GM18526 (cell line): Measurements from ENCODE around the gene DGKD.

Experiments
- POLR2A ChIP-seq: IDR thresholded peaks from 3 replicates; pipeline ENCODE4 v1.6.1; 2011; ENCODE audit not compliant: insufficient read length; ENCODE audit errors: extremely low read depth

The DGKD gene

DNA sequence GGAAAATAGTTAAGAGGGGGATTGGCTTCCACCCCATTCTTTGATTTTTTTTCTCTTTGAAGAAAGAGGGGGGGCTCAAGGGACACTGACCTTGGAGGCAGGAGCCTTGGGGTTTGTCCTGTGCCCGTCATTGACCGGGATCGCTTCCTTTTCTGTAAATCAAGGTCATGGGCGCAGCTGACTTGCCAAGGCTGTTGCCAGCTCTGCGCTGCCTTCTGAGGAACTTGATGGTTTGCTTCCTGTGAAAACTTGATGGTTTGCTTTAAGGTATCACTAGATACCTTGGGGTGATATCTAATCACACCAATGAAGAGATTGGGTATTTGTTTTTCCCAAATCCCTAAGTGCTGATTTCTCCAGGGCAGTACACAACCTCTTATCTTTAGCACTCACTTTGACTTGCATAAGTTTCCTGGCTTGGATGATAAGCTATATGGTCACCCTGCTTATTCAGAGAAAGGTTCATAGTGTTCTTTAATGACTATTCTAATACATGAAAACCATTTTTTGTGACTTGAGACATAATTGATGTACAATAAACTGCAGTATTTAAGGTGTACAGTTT lies 56.0 kb downstream of the DGKD start:
- no peak for TF ChIP-seq POLR2A

DNA sequence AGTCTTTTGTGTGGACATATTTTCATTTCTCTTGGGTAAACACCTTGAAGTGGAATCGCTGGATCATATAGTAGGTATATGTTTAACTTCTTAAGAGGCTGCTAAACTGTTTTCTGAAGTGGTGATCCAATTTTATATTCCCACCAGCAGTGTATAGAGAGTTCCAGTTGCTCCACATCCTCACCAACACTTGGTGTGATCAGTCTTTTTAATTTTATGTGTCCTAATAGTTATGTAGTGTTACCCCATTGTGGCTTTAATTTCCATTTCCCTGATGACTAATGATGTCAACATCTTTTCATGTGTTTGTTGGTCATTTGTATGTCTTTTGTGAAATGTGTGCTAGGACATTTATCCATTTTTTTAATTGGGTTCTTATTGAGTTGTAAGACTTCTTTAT lies 56.9 kb downstream of the DGKD start:
- TF ChIP-seq POLR2A = no peak

DNA sequence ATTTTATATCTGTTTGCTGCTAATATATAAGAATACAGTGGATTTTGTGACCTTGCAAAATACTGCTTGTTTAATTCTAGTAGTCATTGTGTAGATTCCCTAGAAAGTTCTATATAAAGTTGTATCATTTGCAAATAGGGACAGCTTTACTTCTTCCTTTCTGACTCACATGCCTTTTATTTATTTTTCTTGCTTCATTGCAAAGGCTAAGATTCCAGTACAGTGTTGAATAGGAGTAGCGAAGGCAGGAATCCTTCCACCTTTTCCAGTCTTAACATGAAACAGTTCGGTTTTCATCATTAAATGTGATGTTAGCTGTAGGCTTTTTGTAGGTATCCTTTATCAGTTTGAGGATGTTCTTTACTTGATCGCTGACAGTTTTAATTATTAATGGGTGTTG lies 58.1 kb downstream of the DGKD start:
- TF ChIP-seq POLR2A = no peak

DNA sequence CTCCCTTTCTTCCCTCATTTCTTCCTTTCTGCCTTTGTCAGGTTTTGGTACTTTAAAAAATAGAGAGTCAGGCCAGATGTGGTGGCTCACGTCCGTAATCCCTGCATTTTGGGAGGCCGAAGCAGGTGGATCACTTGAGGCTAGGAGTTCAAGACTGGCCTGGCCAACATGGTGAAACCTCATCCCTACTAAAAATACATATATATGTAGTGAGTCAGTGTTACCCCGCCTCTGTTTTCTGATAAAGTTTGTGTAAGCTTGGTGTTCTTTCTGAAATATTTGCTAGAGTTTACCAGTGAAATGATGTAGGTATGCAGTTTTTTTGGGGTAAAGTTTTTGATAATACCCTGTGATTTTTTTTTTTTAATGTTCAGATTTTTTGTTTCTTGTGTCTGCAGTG lies 58.8 kb downstream of the DGKD start:
- no peak for TF ChIP-seq POLR2A

DNA sequence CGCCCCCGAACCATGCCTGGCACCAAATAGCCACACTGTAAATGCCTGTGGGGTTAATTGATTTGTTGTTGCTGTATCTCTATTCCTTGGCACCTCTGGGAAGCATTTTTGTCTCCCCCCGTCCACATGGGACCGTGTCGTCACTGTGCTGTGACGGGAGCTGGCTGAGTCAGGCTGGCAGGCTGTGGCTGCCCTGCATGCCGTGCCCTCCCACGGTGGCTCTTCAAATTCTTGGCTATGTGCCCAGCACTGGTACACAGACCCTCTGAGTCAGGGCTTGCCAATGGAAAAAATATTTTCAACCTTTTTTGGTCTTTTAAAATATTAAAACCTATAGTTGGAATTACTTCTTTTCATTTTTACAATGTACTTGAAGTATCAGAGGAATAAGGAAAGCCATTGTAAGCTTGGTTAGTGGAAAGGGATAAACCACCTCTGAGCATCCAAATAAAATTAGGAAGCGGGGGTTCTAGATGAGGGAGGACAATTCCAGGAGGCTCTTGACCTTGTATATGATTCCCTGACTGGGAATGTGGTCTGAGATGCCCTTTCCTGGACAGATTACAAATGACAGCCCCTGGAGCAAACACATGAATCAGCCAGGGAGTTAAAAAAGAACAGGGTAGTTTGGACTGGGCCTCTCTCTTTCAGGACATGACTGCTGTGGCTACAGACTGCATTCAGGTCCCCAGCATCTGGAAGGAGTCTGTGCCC lies 59.4 kb downstream of the DGKD start:
- no peak for TF ChIP-seq POLR2A

DNA sequence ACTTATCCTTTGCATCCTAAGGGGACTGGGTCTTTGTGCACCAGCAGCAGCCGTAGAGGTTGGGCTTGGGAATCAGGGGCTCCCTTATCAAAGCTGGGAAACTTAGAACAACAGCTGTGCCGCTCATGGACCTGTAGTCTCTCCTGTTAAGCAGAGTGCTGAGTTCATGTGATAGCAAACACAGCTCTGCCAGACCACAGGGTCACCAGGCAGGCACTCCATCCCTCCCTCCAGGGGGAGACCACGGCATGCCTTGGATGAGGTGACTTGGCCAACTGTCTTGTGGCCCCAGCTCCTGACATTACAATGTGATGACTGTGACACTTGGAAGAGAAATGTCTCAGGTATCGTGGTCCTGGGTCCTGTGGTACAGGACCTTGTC lies 60.0 kb downstream of the DGKD start:
- TF ChIP-seq POLR2A = no peak

DNA sequence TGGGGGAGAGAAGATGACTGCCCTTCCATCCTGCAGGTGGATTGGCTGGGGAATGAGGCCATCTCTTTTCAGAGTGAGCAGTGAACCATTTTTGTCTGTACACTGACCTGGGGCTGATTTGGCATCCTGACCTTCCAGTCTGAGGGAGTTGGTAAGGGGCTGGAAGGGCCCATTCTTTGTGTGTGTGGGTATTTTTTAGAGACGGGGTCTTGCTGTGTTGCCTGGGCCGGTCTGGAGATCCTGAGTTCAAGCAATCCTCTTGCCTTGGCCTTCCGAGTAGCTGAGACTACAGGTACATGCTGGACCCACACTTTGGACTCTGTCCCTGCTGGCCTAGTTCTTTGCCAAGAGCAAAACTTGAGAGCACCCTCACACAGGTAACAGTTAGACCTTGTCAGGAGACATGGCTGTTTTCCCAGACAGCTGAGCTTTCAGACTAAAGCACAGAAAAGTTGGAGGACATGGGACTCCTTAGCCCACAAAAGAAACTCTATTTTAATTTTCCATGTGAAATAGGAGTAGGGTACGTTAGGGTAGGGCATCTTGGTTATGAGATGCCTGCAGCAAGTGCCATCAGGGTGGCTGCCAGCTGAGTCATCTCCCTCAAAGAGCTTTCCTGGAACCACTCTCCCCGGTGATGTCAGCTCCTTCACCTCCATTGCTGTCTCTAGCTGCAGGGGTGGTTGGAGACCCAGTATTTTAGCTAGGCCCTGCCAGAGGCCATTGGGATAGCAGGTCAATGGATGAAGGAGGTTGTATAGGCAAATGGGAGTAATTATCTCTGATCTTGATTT lies 60.7 kb downstream of the DGKD start:
- TF ChIP-seq POLR2A = no peak

DNA sequence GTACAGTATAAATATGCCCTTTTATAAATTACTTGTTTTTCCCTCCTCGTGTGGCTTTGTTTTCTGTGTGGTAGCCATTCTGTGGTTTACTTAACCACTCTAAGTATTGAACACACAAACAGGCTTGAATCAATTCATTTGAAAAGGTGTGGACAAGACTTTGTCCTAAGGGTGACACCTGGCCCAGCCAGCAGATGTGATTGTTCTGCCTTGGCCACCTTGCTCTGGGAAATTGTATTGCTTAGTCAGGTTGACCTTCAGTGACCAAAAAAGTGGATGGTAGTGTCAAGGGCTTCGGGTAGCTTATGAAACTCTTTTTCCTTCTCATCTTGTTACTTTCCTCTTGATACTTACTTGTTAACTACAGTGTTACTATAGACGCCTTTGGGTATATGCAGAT lies 61.9 kb downstream of the DGKD start:
- no peak for TF ChIP-seq POLR2A

DNA sequence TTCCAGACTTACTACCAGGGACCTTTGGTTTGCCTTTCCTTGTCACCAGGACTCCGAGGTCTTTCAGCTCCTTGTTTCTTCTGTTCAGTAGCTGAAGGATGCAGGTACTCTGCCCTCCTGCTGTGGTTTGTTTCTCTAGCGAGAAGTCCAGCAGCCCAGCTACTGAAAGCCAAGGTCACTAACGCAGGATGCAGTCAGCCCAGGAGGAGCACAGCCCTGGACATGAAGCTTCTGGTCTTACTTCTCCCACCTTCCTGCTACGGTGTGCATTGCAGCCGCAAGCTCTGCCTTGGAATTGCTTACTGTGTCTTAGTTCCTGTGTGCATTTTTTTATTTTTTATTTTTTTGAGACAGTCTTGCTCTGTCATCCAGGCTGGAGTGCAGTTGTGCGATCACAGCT lies 62.4 kb downstream of the DGKD start:
- no peak for TF ChIP-seq POLR2A

DNA sequence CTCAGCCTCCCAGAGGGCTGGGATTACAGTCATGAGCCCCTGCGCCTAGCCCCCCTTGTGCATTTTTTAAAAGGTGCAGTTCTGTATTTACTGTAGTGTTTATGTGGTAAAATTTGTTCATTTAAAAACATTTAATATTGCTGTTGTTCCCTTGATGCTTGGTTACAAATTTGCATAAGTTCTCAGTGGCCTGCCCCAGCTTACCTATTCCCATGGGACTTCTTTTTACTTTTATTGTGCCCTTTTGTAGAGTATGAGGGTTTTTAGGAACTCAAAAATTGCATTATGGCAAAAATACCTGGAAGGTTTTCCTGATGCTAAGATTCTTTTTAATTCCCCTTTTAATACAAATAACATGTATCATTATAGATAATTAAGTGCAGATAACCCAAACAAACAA lies 63.0 kb downstream of the DGKD start:
- no peak for TF ChIP-seq POLR2A

DNA sequence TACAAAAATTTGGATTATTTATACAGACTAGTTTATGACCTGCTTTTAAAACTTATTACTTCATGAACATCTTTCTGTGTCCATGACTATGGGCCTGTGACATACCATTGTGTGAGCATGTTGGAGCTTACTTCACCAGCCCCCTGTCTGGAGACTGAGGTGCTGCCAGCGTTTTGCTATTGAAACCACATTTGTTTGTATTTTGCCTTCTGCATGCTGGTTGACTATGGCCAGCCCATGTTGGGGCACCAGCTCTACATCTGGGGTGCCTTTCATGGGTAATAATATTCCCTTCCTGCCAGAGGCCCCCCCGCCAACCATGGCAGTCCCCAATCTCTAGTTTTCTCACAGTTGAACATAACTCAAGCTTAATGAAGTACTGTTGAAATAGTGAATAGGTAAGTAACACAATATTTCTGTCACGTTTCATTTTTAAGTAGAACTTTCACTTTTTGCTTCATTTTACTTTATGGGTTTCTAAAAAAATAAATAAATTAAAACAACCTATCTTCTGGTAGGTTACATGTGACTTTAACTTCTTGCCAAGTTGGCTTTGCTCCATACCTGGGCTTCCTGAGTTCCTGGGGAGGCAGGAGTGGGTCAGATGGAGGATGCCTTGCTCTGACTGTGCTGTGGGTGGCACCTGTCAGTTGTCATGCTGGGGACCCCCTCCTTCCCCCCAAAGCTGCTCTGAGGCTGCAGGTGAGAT lies 63.9 kb downstream of the DGKD start:
- no peak for TF ChIP-seq POLR2A

DNA sequence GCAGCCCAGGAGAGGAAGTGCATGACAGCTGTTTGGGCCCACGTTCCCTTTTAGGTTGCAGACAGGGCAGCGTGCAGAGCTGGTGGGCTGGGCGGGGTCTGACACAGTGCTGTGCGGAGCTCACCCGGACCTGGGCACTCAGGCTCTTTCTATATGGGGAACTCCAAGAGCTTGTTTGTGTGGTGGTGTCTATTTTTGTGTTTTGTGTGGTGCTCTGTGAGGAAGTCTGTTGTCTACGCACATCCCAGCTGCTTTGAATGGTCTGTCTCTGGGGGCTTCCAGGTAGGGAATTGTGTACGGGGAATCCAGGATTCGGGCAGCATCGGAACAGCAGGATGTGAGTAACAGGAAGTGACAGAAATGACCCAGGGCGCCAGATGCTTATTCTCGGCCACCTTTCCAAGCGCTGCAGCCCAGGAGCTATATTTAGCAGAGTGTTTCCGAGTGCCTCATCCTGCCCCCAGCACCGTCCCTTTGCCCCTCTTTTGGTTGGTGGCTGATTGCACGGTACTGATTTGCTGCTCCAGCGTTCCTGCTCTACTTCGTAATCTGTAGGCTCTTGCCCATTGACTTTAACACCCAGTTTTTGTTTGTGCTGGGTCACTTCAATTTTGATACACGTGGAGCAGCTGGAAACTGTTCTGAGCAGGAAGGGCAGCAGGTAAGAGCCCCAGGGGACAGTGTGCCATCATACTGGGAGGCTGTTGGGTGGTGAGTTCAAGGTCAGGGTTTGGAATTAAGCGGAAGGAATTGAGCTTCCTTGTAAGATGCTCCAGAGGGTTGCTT lies 64.7 kb downstream of the DGKD start:
- TF ChIP-seq POLR2A = peak; percentile 23

DNA sequence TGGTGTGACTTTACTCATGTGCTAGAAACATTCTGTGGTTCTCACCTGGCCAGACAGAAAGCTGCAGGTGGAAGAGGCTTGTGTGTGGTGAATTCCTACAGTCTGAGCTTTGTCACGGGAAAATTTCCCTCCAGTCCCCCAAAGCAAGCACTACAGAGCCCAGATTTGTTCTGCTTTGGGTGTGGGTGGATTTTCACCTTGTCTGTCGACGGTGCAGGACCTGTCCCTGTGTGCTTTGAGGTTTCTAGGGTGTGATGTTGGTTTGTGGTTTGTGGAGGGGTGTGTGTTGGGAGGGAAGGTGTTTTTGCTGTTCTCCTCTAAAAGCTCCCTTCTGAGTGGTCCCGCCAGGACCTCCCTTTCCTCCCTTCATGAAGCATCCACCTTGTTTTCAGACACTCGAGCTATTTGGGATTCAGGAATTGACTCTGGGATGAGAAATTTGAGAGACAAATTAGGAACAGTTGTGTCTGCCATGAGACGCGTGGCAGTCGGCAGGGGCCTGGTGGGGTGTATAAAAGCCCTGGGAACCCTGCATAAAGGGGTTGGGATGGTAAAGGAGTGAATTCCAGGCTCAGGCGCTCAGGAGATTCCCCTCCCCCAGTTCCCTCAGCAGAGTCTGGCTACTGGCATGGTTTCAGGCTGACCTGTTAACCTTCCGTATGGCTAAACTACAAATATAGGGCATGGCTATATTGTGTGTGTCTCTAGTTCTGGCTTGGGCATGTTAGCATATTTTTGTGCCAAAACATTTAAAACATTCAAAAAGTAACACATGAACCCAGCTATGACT lies 65.5 kb downstream of the DGKD start:
- no peak for TF ChIP-seq POLR2A

DNA sequence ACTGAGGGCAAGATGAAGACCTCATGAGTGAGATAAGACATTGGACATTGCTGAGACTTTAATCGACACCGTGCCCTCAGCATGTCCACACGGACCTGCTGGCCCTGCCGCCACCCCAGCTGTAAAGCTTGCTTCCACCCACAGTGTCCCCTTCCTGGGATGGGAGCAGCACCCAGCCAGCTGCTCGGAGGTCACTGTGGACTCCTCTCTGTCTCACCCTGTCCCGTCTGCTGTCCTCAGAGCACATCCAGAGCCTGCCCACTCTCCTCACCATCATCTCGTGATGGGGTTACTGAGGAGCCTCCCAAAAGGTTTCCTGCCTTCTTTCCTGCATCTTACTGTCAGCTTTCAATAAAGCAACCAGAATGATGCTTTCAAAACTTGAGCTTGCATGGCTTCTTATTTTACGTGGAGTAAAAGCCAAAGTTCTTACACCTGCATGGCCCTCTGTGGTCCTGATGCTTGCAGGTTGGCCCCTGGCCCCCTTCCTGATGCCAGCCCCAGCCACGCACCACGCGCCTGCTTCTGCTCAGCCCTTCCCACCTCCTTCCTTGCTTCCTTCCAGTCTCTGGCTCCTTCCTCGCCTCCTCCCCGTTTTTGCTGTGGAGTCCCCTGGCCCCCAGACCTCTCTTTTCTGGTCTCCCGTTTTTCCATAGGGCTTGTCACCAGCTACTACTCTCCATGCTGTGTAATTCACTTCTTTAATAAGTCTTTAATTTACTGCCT lies 67.0 kb downstream of the DGKD start:
- no peak for TF ChIP-seq POLR2A

DNA sequence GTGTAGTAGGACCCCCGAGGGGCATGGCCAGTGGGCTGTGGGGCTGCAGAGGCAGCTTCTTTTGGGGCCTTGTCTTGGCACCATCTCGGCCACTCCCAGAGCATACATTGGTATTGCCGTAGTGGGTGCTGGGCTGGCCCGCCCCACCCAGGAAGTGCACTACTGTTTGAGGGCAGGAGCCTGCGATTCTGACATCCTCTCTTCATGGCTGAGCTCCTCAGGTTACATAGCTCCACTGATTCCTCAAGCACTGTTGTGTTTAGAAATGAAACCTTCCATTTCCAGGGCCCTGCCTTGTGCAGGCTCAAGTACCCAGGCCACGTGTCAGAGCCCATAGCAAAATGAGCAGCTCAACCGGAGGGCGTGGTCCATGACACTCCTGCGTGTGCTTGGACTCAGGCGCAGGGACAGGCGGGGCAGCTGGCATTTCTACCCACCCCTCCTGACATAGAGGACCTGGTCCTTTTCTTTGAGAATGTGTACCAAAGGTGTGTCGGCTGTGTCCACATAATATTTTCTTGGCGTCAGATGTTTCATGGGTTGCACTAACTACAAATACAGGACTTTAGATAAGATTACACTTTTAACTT lies 67.9 kb downstream of the DGKD start:
- TF ChIP-seq POLR2A = peak; percentile 15
